Thoracic aorta (tissue), 2 donors: ENCODE data around the gene GPSM1. TPM values are rescaled to one million over a fixed set of nuclear protein-coding genes. Genes with fewer than 3 reads are reported as not detected.

Experiments
- ATAC-seq: fragments of 150-250 bp; one replicate; pipeline ENCODE4 v1.8.0; 2017; ENCODE audit warnings: low read depth; ENCODE audit not compliant: insufficient number of reproducible peaks, low FRiP score
- DNase-seq: peaks from one replicate; pipeline ENCODE4 v3.0.0-alpha.2; 2020; ENCODE audit warnings: low spot score
- H3K27ac ChIP-seq, 2 donors: fragments of 200-600 bp; sonication (generic); 1 replicate in 1 of 2; 2 replicates in 1 of 2; pipeline ENCODE4 v1.5.1; 2016; ENCODE audit warnings: mild to moderate bottlenecking in 2 of 2, moderate library complexity in 2 of 2
- H3K27me3 ChIP-seq: fragments of 200-600 bp; sonication (generic); replicated peaks from 2 replicates; pipeline ENCODE4 v1.6.0; 2016; ENCODE audit warnings: mild to moderate bottlenecking; ENCODE audit not compliant: insufficient read depth
- H3K36me3 ChIP-seq: fragments of 200-600 bp; sonication (generic); one replicate; pipeline ENCODE4 v1.5.1; 2016
- H3K4me1 ChIP-seq, 2 donors: fragments of 200-600 bp; sonication (generic); 1 replicate in 1 of 2; 2 replicates in 1 of 2; pipeline versions ENCODE4 v1.5.1 to v1.6.0; 2016; ENCODE audit warnings: low read depth in 2 of 2, mild to moderate bottlenecking in 1 of 2; ENCODE audit not compliant: control insufficient read depth in 1 of 2
- H3K4me3 ChIP-seq: fragments of 200-600 bp; sonication (generic); 2 replicates; pipeline ENCODE4 v1.5.1; 2016; ENCODE audit warnings: mild to moderate bottlenecking
- H3K9me3 ChIP-seq: fragments of 200-600 bp; sonication (generic); 2 replicates; pipeline ENCODE4 v1.5.1; 2016
- CTCF ChIP-seq: fragments of 200-600 bp; sonication (generic); IDR thresholded peaks from one replicate; pipeline ENCODE4 v1.5.1; 2019; ENCODE audit warnings: antibody characterized with exemption
- total RNA-seq, 2 donors: library from RNA; depleted of rRNA; stranded (reverse); fragments of >200 nt; gene quantifications; one replicate each; pipeline versions ENCODE4 v1.1.0 to v1.2.3, GENCODE V29; 2016

GPSM1 gene
- total RNA-seq: 10 to 100 TPM; 29.2 to 33.6 TPM

GRCh38 chr9:136327304-136327974 is at the start of gene GPSM1:
GPSM1 (plus strand) TSS chr9:136327539; CDS start chr9:136327696, 157 bp downstream.
- TF ChIP-seq CTCF: no peak
- peak; percentile 66 for ATAC-seq
- Histone ChIP-seq H3K4me1 (peaks cover 24 to 36% of the 10 kb centered on the region in 2 donors), H3K9me3 (no peaks in the 10 kb centered on the region), H3K4me3 (peak within 1 kb of the TSS; percentile 68), H3K27me3 (no peaks in the 10 kb centered on the region), H3K27ac (peak within 1 kb of the TSS; percentile 67 to 73), H3K36me3 (no peaks in the 10 kb centered on the region)
- DNase-seq: no peak

DNA sequence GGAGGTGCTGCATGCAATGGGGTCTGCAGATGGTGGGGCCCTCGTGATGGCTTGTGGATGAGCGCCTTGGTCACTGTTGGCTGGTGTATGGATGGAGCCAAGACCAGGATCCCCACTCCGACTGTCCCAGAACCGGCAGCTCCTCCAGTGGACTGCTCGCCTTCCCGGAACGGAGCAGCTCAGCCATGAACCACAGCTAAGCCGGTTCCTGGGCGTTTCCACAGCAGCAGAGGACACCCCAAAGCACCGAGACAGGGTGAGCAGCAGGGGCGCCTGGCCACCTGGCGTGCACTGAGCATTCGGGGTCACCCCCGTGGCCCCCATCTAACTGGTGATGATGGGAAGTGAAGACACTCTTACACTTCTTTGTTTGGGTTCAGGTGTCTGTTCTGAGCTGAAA is 49.6 kb upstream of the GPSM1 start:
- DNase-seq (no peak), ATAC-seq (no peak)
- TF ChIP-seq CTCF: no peak
- Histone ChIP-seq H3K4me1 (peaks cover 0 to 2% of the 10 kb centered on the region in 2 donors), H3K4me3 (no peak overlapping the region), H3K9me3 (no peaks in the 10 kb centered on the region), H3K27ac (no peak overlapping the region), H3K27me3 (no peaks in the 10 kb centered on the region), H3K36me3 (no peaks in the 10 kb centered on the region)

DNA sequence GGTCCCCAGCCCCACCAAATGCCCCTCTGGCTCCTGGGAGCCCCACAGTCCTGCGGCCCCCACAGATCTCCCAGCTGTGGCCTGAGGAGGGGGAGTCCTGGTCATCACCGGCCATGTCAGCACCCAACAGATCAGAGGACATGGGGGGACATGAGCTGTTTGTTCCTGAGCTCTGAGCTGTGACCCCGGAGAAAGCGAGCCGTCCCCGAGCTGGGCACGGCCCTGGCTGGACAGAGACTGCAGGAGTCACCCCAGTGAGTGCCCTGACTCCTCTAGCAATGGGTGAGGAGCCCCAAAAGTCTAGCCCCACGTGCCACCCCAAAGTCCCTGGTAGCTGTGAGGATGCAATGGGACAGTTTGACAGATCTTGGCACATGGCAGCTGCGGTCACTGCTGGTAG is 49.1 kb upstream of the GPSM1 start:
- no peaks in the 10 kb centered on the region for H3K27me3 ChIP-seq
- DNase-seq: no peak

GRCh38 chr9:136278894-136279293 is 48.4 kb upstream of the GPSM1 start:
- H3K4me3 ChIP-seq: no peak overlapping the region
- H3K9me3 ChIP-seq: no peaks in the 10 kb centered on the region
- H3K36me3 ChIP-seq: no peaks in the 10 kb centered on the region
- no peak overlapping the region for H3K27ac ChIP-seq
- DNase-seq (no peak), ATAC-seq (no peak)
- no peaks in the 10 kb centered on the region for H3K27me3 ChIP-seq
- peaks cover 0 to 10% of the 10 kb centered on the region in 2 donors for H3K4me1 ChIP-seq
- TF ChIP-seq CTCF: no peak

More for the DNA sequence above, 49.1 kb upstream of the GPSM1 start:
- no peak for ATAC-seq
- no peak for TF ChIP-seq CTCF
- no peak overlapping the region for H3K4me3 ChIP-seq
- no peak overlapping the region for H3K27ac ChIP-seq
- H3K9me3 ChIP-seq: no peaks in the 10 kb centered on the region
- H3K36me3 ChIP-seq: no peaks in the 10 kb centered on the region
- H3K4me1 ChIP-seq: peaks cover 0 to 6% of the 10 kb centered on the region in 2 donors

DNA sequence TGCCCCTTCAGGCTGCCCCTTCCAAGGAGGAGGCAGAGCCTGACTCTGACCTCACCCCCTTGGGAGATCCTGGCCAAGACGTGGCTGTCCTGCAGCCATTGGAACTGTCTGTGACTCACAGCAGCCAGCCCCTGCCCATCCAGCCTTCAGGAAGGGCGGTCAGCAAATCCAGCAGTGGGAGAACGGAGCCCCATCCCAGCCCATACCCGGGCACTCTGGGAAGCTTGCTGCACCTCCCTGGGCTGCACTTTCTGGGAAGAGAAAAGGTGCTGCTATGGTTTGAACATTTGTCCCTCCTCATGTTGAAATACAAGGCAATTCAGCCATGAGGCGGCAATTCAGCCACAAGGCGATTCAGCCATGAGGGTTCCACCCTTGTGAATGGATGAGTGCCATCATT is 47.9 kb upstream of the GPSM1 start:
- ATAC-seq (no peak), DNase-seq (no peak)
- Histone ChIP-seq H3K27me3 (no peaks in the 10 kb centered on the region), H3K4me3 (no peak overlapping the region), H3K4me1 (peaks cover 0 to 10% of the 10 kb centered on the region in 2 donors), H3K36me3 (no peaks in the 10 kb centered on the region), H3K9me3 (no peaks in the 10 kb centered on the region), H3K27ac (no peak overlapping the region)
- TF ChIP-seq CTCF: no peak
